A549 (cell line): ENCODE measurements around the gene RBBP7. TPM values are rescaled to one million over a fixed set of nuclear protein-coding genes. Genes with fewer than 3 reads are reported as not detected.

Experiments
- ATAC-seq, 2 experiments: fragments of 200-7000 bp in 1 of 2; fragments of >200 bp in 1 of 2; cut with Nextera tagmentation in 1 of 2; cut with Tn5 transposase in 1 of 2; 3 replicates each; pipeline versions ENCODE4 v1.8.0 to v1.9.1; 2018 to 2020; ENCODE audit warnings: mild to moderate bottlenecking in 1 of 2, moderate library complexity in 1 of 2
- CTCF ChIA-PET: fragments of 300-600 bp; sonication (Branson Sonifier 250); formaldehyde crosslinking; extraction: SDS; loops from one replicate; lab custom pipeline; 2021; ENCODE audit warnings: antibody characterized with exemption, inconsistent platforms; lab: Yijun Ruan, JAX
- POLR2A ChIA-PET: fragments of 350-600 bp; formaldehyde crosslinking; extraction: SDS; loops from one replicate; lab custom pipeline; 2021; ENCODE audit warnings: antibody characterized with exemption, inconsistent platforms; lab: Yijun Ruan, JAX
- DNase-seq, 2 experiments: peaks; one replicate each; pipeline versions ENCODE4 v3.0.0 to v3.0.0-alpha.2; 2011 to 2016; ENCODE audit warnings: low read depth in 1 of 2, low spot score in 1 of 2
- FAIRE-seq: peaks from 2 replicates; lab custom pipeline; 2011; peaks lifted over from hg19 to GRCh38; lab: Jason Lieb, UNC
- H3K27ac ChIP-seq, 2 experiments: fragments of >200 bp; sonication (Bioruptor Twin); formaldehyde crosslinking; 3 replicates each; pipeline ENCODE4 v1.5.1; 2016 to 2017
- H3K4me1 ChIP-seq: fragments of >200 bp; sonication (Bioruptor Twin); formaldehyde crosslinking; 3 replicates; pipeline ENCODE4 v1.6.1; 2016
- H3K4me2 ChIP-seq: fragments of >200 bp; sonication (Bioruptor Twin); formaldehyde crosslinking; 3 replicates; pipeline ENCODE4 v1.6.1; 2016
- H3K4me3 ChIP-seq: fragments of >200 bp; sonication (Bioruptor Twin); formaldehyde crosslinking; 3 replicates; pipeline ENCODE4 v1.5.1; 2016
- H3K9me3 ChIP-seq: fragments of >200 bp; sonication (Bioruptor Twin); formaldehyde crosslinking; 3 replicates; pipeline ENCODE4 v1.6.1; 2016
- BHLHE40 ChIP-seq: IDR thresholded peaks from 2 replicates; pipeline ENCODE4 v1.6.1; 2012; ENCODE audit warnings: low read depth, low read length, inconsistent platforms
- CBX2 ChIP-seq: fragments of 200-600 bp; sonication (generic); IDR thresholded peaks from 2 replicates; pipeline ENCODE4 v1.6.1; 2016; ENCODE audit warnings: low read depth, mild to moderate bottlenecking, borderline replicate concordance
- CEBPB ChIP-seq, 2 experiments: fragments of >200 bp in 1 of 2; sonication (Bioruptor Twin) in 1 of 2; formaldehyde crosslinking in 1 of 2; IDR thresholded peaks; 2 replicates each; pipeline ENCODE4 v1.6.1; 2012 to 2016
- CTCF ChIP-seq: fragments of >200 bp; sonication (Bioruptor Twin); formaldehyde crosslinking; IDR thresholded peaks from 3 replicates; pipeline ENCODE4 v1.5.1; 2016
- E2F6 ChIP-seq: IDR thresholded peaks from 2 replicates; pipeline ENCODE4 v1.6.1; 2012; ENCODE audit warnings: low read depth, borderline replicate concordance
- EHF ChIP-seq: fragments of 250-450 bp; sonication (Bioruptor Pico); IDR thresholded peaks from 2 replicates; pipeline ENCODE4 v1.5.0; 2020; ENCODE audit warnings: mild to moderate bottlenecking
- ESRRA ChIP-seq: fragments of 150-350 bp; IDR thresholded peaks from 2 replicates; pipeline ENCODE4 v1.6.1; 2014; ENCODE audit warnings: mild to moderate bottlenecking, low read length, borderline replicate concordance
- FOXS1 ChIP-seq: fragments of 250-450 bp; sonication (Bioruptor Pico); IDR thresholded peaks from 2 replicates; pipeline ENCODE4 v1.5.0; 2020; ENCODE audit warnings: mild to moderate bottlenecking, moderate library complexity
- GATA3 ChIP-seq: IDR thresholded peaks from 2 replicates; pipeline ENCODE4 v1.6.1; 2012; ENCODE audit warnings: borderline replicate concordance
- HDAC2 ChIP-seq: fragments of 200-600 bp; sonication (generic); IDR thresholded peaks from 2 replicates; pipeline ENCODE4 v1.6.1; 2016
- HEYL ChIP-seq: fragments of 250-450 bp; sonication (Bioruptor Pico); IDR thresholded peaks from 2 replicates; pipeline ENCODE4 v1.8.0; 2021; ENCODE audit warnings: mild to moderate bottlenecking, moderate library complexity
- HMGXB4 ChIP-seq: fragments of 250-450 bp; sonication (Bioruptor Pico); IDR thresholded peaks from 2 replicates; pipeline ENCODE4 v1.5.0; 2021; ENCODE audit warnings: mild to moderate bottlenecking, moderate library complexity, borderline replicate concordance
- HOXA7 ChIP-seq: fragments of 250-450 bp; sonication (Bioruptor Pico); IDR thresholded peaks from 2 replicates; pipeline ENCODE4 v1.5.0; 2020; ENCODE audit warnings: mild to moderate bottlenecking, moderate library complexity
- MAFK ChIP-seq: fragments of 450-650 bp; IDR thresholded peaks from 2 replicates; pipeline ENCODE4 v1.6.1; 2014; ENCODE audit not compliant: partially characterized antibody
- MAX ChIP-seq: IDR thresholded peaks from 2 replicates; pipeline ENCODE4 v1.6.1; 2012
- MYC ChIP-seq: IDR thresholded peaks from 2 replicates; pipeline ENCODE4 v1.6.1; 2012; ENCODE audit warnings: mild to moderate bottlenecking, inconsistent platforms, low read length, improper control_type of control experiment, borderline replicate concordance
- NFE2L2 ChIP-seq: fragments of 150-350 bp; conservative IDR thresholded peaks from 2 replicates; pipeline ENCODE4 v1.6.1; 2014; ENCODE audit warnings: low read length
- NR3C1 ChIP-seq: fragments of >200 bp; sonication (Bioruptor Twin); formaldehyde crosslinking; IDR thresholded peaks from 3 replicates; pipeline ENCODE4 v1.6.1; 2017
- POLR2A ChIP-seq: IDR thresholded peaks from 2 replicates; pipeline ENCODE4 v1.6.1; 2012; ENCODE audit warnings: mild to moderate bottlenecking, low read length
- POLR2AphosphoS2 ChIP-seq: conservative IDR thresholded peaks from 2 replicates; pipeline ENCODE4 v1.6.1; 2012; ENCODE audit warnings: low read length, improper control_type of control experiment, inconsistent platforms
- RAD21 ChIP-seq, 2 experiments: fragments of >200 bp in 1 of 2; sonication (Bioruptor Twin) in 1 of 2; formaldehyde crosslinking in 1 of 2; IDR thresholded peaks in 1 of 2; conservative IDR thresholded peaks in 1 of 2; 2 replicates in 1 of 2; 3 replicates in 1 of 2; pipeline ENCODE4 v1.6.1; 2012 to 2018; ENCODE audit warnings: inconsistent platforms in 1 of 2
- RARB ChIP-seq: fragments of 250-450 bp; sonication (Bioruptor Pico); IDR thresholded peaks from 2 replicates; pipeline ENCODE4 v1.8.0; 2021; ENCODE audit warnings: mild to moderate bottlenecking, moderate library complexity
- RCOR1 ChIP-seq: fragments of 150-350 bp; IDR thresholded peaks from 2 replicates; pipeline ENCODE4 v1.6.1; 2014; ENCODE audit warnings: antibody characterized with exemption, low read length, low read depth
- REST ChIP-seq: fragments of 200-600 bp; sonication (generic); IDR thresholded peaks from 2 replicates; pipeline ENCODE4 v1.6.1; 2016; ENCODE audit warnings: antibody characterized with exemption, mild to moderate bottlenecking, moderate library complexity
- RFX5 ChIP-seq: fragments of 450-650 bp; IDR thresholded peaks from 2 replicates; pipeline ENCODE4 v1.7.1; 2014; ENCODE audit warnings: antibody characterized with exemption, mild to moderate bottlenecking, moderate library complexity
- RNF2 ChIP-seq: fragments of 200-600 bp; sonication (generic); IDR thresholded peaks from 2 replicates; pipeline ENCODE4 v1.6.1; 2016; ENCODE audit warnings: low read depth, mild to moderate bottlenecking, antibody characterized with exemption, moderate library complexity, borderline replicate concordance
- SMC3 ChIP-seq: fragments of >200 bp; sonication (Bioruptor Twin); formaldehyde crosslinking; IDR thresholded peaks from 3 replicates; pipeline ENCODE4 v1.6.1; 2018; ENCODE audit warnings: inconsistent platforms
- TP53 ChIP-seq: fragments of 250-450 bp; sonication (Bioruptor Pico); IDR thresholded peaks from 2 replicates; pipeline ENCODE4 v1.5.0; 2021; ENCODE audit warnings: mild to moderate bottlenecking, moderate library complexity
- WGBS: methylation state at CpG from one replicate; pipeline ENCODE4 v1.1.6; 2017; ENCODE audit errors: missing lambda C conversion rate; 5-methylcytosine and 5-hydroxymethylcytosine counted together
- polyA plus RNA-seq, 4 experiments: library from polyadenylated mRNA; depleted of rRNA in 3 of 4; stranded (reverse); fragments of >200 nt; fragmentation: RNase III in 1 of 4; extraction: RNeasy Plus Mini Kit Qiagen cat#74134 plus additional on column Dnase treatment in 1 of 4; gene quantifications; 2 replicates in 3 of 4; 3 replicates in 1 of 4; pipeline ENCODE4 v1.2.3, GENCODE V29; 2011 to 2017

The RBBP7 gene
- polyA plus RNA-seq, 2 of the 4 experiments (the other 2 are of a cell fraction) = 222 to 301 TPM

GRCh38 chrX:16882702-16883486, 12.7 kb upstream of the RBBP7 start:
- FAIRE-seq (peak; percentile 97), ATAC-seq (peak; percentile 95 to 98), DNase-seq (peak; percentile 74)
- ChIA-PET CTCF (interaction anchor here (0.7 to 9.2 kb wide), 44 partner anchors 9 to 1353 kb away, joined by 3 to 161 read pairs (median 4); partner anchors contain the start of gene RBBP7), POLR2A (interaction anchor here (0.7 to 2.7 kb wide), 5 partner anchors 10 to 164 kb away, joined by 3 to 22 read pairs (median 6); partner anchors contain the start of gene RBBP7)
- Histone ChIP-seq H3K9me3 (no peaks in the 10 kb centered on the region), H3K4me3 (peak overlapping the region; percentile 50), H3K27ac (peak overlapping the region; percentile 73 to 86), H3K4me1 (no peaks in the 10 kb centered on the region), H3K4me2 (peak overlapping the region; percentile 87)
- under 1% methylated on average over 15 of the region's 27 CpGs for WGBS
- TF ChIP-seq NFE2L2 (no peak), ESRRA (no peak), POLR2A (peak; percentile 18; the same call in 1 of the 2 replicates), HEYL (CRISPR knock-in tag) (no peak), MAX (no peak), HOXA7 (CRISPR knock-in tag) (no peak), MYC (no peak), NR3C1 (no peak), SMC3 (peak; percentile 70), CEBPB (IDR thresholded peaks at IDR 0.05) (no peak), RFX5 (no peak), BHLHE40 (no peak), E2F6 (no peak), RAD21 (conservative IDR thresholded peaks at IDR 0.05 in 1 of 2, IDR thresholded peaks at IDR 0.05 in 1 of 2) (peak; percentile 53 to 57; a peak in 4 of 5 replicates), MAFK (peak; percentile 83), RNF2 (no peak), EHF (no peak), POLR2AphosphoS2 (no peak), HMGXB4 (CRISPR knock-in tag) (no peak), HDAC2 (no peak), RCOR1 (no peak), TP53 (no peak), GATA3 (no peak), CTCF (peak; percentile 72), REST (no peak), FOXS1 (CRISPR knock-in tag) (no peak), CBX2 (no peak), RARB (CRISPR knock-in tag) (no peak)
- TF ChIP-seq, all 56 proteins: peak for 5
